Suprapubic skin (tissue), 4 donors: ENCODE measurements around the gene PLXNA4. TPM values are rescaled to one million over a fixed set of nuclear protein-coding genes. Genes with fewer than 3 reads are reported as not detected.

Source experiments
- DNase-seq, 2 donors: peaks; one replicate each; pipeline ENCODE4 v3.0.0-alpha.2; 2019; ENCODE audit warnings: low spot score in 2 of 2
- H3K27ac ChIP-seq: fragments of 200-600 bp; sonication (generic); one replicate; pipeline ENCODE4 v1.5.1; 2019
- H3K27me3 ChIP-seq: fragments of 200-600 bp; sonication (generic); one replicate; pipeline ENCODE4 v1.5.1; 2019
- H3K36me3 ChIP-seq: fragments of 200-600 bp; sonication (generic); one replicate; pipeline ENCODE4 v1.5.1; 2019
- H3K4me1 ChIP-seq: fragments of 200-600 bp; sonication (generic); one replicate; pipeline ENCODE4 v1.5.1; 2019
- H3K4me3 ChIP-seq: fragments of 200-600 bp; sonication (generic); one replicate; pipeline ENCODE4 v1.5.1; 2019; ENCODE audit warnings: mild to moderate bottlenecking
- H3K9me3 ChIP-seq: fragments of 200-600 bp; sonication (generic); one replicate; pipeline ENCODE4 v1.5.1; 2019
- CTCF ChIP-seq, 2 donors: fragments of 200-600 bp in 1 of 2; fragments of 450-650 bp in 1 of 2; sonication (generic) in 1 of 2; IDR thresholded peaks; one replicate each; pipeline ENCODE4 v1.5.1; 2016 to 2019; ENCODE audit warnings: antibody characterized with exemption in 2 of 2, mild to moderate bottlenecking in 1 of 2, moderate library complexity in 1 of 2
- EP300 ChIP-seq: sonication (generic); formaldehyde crosslinking; IDR thresholded peaks from one replicate; pipeline ENCODE4 v1.6.1; 2017; ENCODE audit warnings: antibody characterized with exemption
- POLR2A ChIP-seq, 2 donors: fragments of 450-650 bp; IDR thresholded peaks; one replicate each; pipeline ENCODE4 v1.6.1; 2017; ENCODE audit warnings: antibody characterized with exemption in 2 of 2, mild to moderate bottlenecking in 2 of 2, moderate library complexity in 2 of 2
- POLR2AphosphoS5 ChIP-seq, 3 donors: sonication (generic); formaldehyde crosslinking; IDR thresholded peaks; one replicate each; pipeline ENCODE4 v1.6.1; 2017; ENCODE audit warnings: antibody characterized with exemption in 3 of 3
- WGBS: methylation state at CpG from one replicate; pipeline ENCODE4 v1.1.5; 2018; 5-methylcytosine and 5-hydroxymethylcytosine counted together
- total RNA-seq, 4 donors: library from RNA; depleted of rRNA; stranded (reverse); fragments of >200 nt; gene quantifications; one replicate each; pipeline ENCODE4 v1.1.0, GENCODE V29; 2016

PLXNA4 gene
- total RNA-seq, 4 donors from 2014 or later: 5.4 to 10.7 (median 7.1) TPM

DNA sequence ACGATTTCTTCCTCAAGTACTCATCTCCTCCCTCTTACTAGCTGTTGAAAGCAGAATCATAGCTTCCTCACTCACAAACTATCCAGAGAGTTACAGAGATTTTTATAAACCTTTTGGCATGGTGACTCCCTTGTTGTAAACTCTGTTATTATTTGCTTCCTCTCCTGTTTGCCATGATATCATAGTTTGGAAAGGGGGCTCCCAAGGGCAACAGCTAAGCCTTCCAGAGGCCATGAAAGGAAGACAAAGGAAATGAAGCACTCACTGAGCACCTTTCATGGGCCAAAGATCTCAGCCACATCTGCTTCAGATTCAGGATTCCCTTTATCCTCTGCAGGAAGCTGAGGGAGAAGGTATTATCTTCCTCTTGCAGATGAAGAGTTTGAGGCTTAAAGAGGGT is 484.6 kb downstream of the PLXNA4 start:
- Histone ChIP-seq H3K4me1 (no peaks in the 10 kb centered on the region), H3K4me3 (no peak overlapping the region), H3K9me3 (no peaks in the 10 kb centered on the region), H3K27me3 (no peaks in the 10 kb centered on the region), H3K27ac (no peak overlapping the region), H3K36me3 (no peaks in the 10 kb centered on the region)
- 67% methylated on average over 1 of the region's 1 CpG for WGBS
- no peak for TF ChIP-seq CTCF (IDR thresholded peaks at IDR 0.05)
- no peak for DNase-seq

GRCh38 chr7:132090444-132090843 is 485.8 kb downstream of the PLXNA4 start:
- 75% methylated on average over 4 of the region's 4 CpGs for WGBS
- H3K4me1 ChIP-seq: no peaks in the 10 kb centered on the region
- no peak for DNase-seq
- no peaks in the 10 kb centered on the region for H3K36me3 ChIP-seq
- H3K9me3 ChIP-seq: no peaks in the 10 kb centered on the region
- H3K27me3 ChIP-seq: no peaks in the 10 kb centered on the region
- TF ChIP-seq POLR2A (IDR thresholded peaks at IDR 0.05): no peak
- no peak for TF ChIP-seq POLR2AphosphoS5 (IDR thresholded peaks at IDR 0.05)
- no peak for TF ChIP-seq CTCF (IDR thresholded peaks at IDR 0.05)
- TF ChIP-seq EP300: no peak
- H3K27ac ChIP-seq: no peak overlapping the region
- H3K4me3 ChIP-seq: no peak overlapping the region

DNA sequence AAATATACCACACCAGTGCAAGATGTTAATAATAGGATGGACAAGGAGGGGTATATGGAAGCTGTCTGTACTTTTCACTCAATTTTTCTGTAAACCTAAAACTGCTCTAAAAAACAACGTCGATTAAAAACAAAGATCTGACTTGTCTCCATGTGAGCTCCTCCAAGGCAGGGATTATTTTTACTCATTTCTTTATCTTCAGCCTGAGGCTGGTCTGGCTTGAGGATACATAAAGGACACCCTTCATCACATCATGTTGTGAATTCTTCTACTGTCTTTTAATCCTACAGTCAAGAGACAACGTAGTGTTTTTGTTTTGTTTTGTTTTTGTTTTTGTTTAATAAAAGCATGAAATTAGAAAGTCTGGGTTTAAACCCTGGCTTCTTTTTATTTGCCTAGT is 486.9 kb downstream of the PLXNA4 start:
- DNase-seq: no peak
- no peaks in the 10 kb centered on the region for H3K9me3 ChIP-seq
- TF ChIP-seq CTCF (IDR thresholded peaks at IDR 0.05): no peak
- no peak for TF ChIP-seq POLR2AphosphoS5 (IDR thresholded peaks at IDR 0.05)
- WGBS: 69% methylated on average over 3 of the region's 3 CpGs
- H3K27me3 ChIP-seq: no peaks in the 10 kb centered on the region
- no peaks in the 10 kb centered on the region for H3K36me3 ChIP-seq
- no peaks in the 10 kb centered on the region for H3K4me1 ChIP-seq
- H3K4me3 ChIP-seq: no peak overlapping the region
- H3K27ac ChIP-seq: no peak overlapping the region

- H3K4me3 ChIP-seq: no peak overlapping the region
- H3K36me3 ChIP-seq: no peaks in the 10 kb centered on the region
- no peak for TF ChIP-seq CTCF (IDR thresholded peaks at IDR 0.05)
- TF ChIP-seq POLR2A (IDR thresholded peaks at IDR 0.05): no peak
- TF ChIP-seq POLR2AphosphoS5 (IDR thresholded peaks at IDR 0.05): no peak
- TF ChIP-seq EP300: no peak
- no peak overlapping the region for H3K27ac ChIP-seq
- no peaks in the 10 kb centered on the region for H3K27me3 ChIP-seq
- H3K9me3 ChIP-seq: no peaks in the 10 kb centered on the region
- no peaks in the 10 kb centered on the region for H3K4me1 ChIP-seq
- DNase-seq: no peak
- 80% methylated on average over 1 of the region's 2 CpGs for WGBS
Observed at GRCh38 chr7:132087421-132087820, 488.8 kb downstream of the PLXNA4 start.

DNA sequence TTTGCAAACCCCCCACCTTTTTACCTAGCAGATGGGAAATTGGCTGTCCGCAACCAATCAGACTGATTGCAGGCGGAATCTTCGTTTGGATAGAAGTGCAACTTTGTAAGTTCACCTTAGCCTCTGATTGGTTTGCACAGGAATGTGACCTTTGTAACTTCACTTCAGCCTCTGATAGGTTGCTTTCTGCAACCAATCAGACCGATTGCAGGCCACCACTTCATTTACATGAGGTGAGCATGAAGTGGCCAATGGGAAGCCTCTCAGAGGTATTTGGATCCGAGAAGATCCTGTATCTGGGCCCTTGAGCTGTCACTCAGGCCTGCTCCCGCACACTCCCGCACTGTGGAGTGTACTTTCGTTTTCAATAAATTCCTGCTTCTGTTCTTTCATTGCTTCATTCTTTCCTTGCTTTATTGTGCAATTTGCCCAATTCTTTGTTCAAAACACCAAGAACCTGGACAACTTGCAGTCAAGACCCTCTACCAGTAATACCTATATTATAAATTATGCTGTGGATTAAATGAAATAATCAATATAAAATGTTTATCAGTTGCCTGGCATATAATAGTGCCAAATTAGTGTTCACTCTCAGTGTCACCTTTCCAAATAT is 491.4 kb downstream of the PLXNA4 start:
- no peak overlapping the region for H3K27ac ChIP-seq
- H3K9me3 ChIP-seq: no peaks in the 10 kb centered on the region
- H3K4me1 ChIP-seq: peaks cover 12% of the 10 kb centered on the region
- WGBS: 82% methylated on average over 8 of the region's 8 CpGs
- no peak overlapping the region for H3K4me3 ChIP-seq
- H3K27me3 ChIP-seq: no peaks in the 10 kb centered on the region
- no peak for DNase-seq
- H3K36me3 ChIP-seq: no peaks in the 10 kb centered on the region
- TF ChIP-seq EP300 (no peak), POLR2AphosphoS5 (IDR thresholded peaks at IDR 0.05) (no peak), POLR2A (IDR thresholded peaks at IDR 0.05) (no peak), CTCF (IDR thresholded peaks at IDR 0.05) (no peak)
